Fibroblast of the aortic adventitia (primary cell): ENCODE measurements around the gene GLYATL1B. TPM values are rescaled to one million over a fixed set of nuclear protein-coding genes. Genes with fewer than 3 reads are reported as not detected.
"Not testable (repeated sequence)": the region's sequence is repeated elsewhere in the genome, so short reads cannot be mapped to it uniquely, and the experiment has no call there.

ENCODE experiments used
- DNase-seq: peaks from one replicate; pipeline ENCODE4 v3.0.0-alpha.2; 2010; ENCODE audit warnings: low read depth
- H3K4me3 ChIP-seq: 2 replicates; pipeline ENCODE4 v1.5.1; 2011; ENCODE audit warnings: low read depth, mild to moderate bottlenecking, control low read depth, low read length, moderate library complexity
- CTCF ChIP-seq: IDR thresholded peaks from 2 replicates; pipeline ENCODE4 v1.5.1; 2011; ENCODE audit warnings: mild to moderate bottlenecking, low read length, control low read depth, inconsistent platforms; ENCODE audit not compliant: insufficient read depth
- total RNA-seq: library from RNA; depleted of rRNA; stranded (reverse); fragments of >200 nt; gene quantifications from 2 replicates; pipeline ENCODE4 v1.2.3, GENCODE V29; 2012; ENCODE audit warnings: low replicate concordance

The GLYATL1B gene
- total RNA-seq, 1 donor, result not detected

GRCh38 chr11:59112494-59112893 lies 26.4 kb downstream of the GLYATL1B start:
- no peak for DNase-seq
- no peak for TF ChIP-seq CTCF
- H3K4me3 ChIP-seq, result no peak overlapping the region

- TF ChIP-seq CTCF, result no peak
- DNase-seq, result no peak
- no peak overlapping the region for H3K4me3 ChIP-seq
These were observed 28.2 kb downstream of the GLYATL1B start for GRCh38 chr11:59114344-59114743.

GRCh38 chr11:59115553-59115952 lies 29.4 kb downstream of the GLYATL1B start:
- H3K4me3 ChIP-seq, result no peak overlapping the region
- DNase-seq, result no peak
- no peak for TF ChIP-seq CTCF

- H3K4me3 ChIP-seq, result no peak overlapping the region
- no peak for DNase-seq
- no peak for TF ChIP-seq CTCF
These were observed 31.7 kb downstream of the GLYATL1B start for GRCh38 chr11:59117774-59118173.

- DNase-seq, result no peak
- H3K4me3 ChIP-seq, result no peak overlapping the region
- TF ChIP-seq CTCF, result no peak
These were observed 33.7 kb downstream of the GLYATL1B start for GRCh38 chr11:59119826-59120225.

- no peak overlapping the region for H3K4me3 ChIP-seq
- peak; percentile 72 for DNase-seq
- peak; percentile 99 for TF ChIP-seq CTCF
These were observed 49.7 kb downstream of the GLYATL1B start for GRCh38 chr11:59135648-59136461.

GRCh38 chr11:59136551-59136950 lies 50.4 kb downstream of the GLYATL1B start:
- not testable (repeated sequence) for H3K4me3 ChIP-seq, DNase-seq
